ENCODE data around the gene VPS9D1. TPM values are rescaled to one million over a fixed set of nuclear protein-coding genes. Genes with fewer than 3 reads are reported as not detected.

Gene VPS9D1
- total and polyA plus RNA-seq, 10 of the 15 experiments (the other 5 are each of a cell fraction or from before 2014, with no cell fraction given): 0.65 to 4.2 (median 1.1) TPM

DNA sequence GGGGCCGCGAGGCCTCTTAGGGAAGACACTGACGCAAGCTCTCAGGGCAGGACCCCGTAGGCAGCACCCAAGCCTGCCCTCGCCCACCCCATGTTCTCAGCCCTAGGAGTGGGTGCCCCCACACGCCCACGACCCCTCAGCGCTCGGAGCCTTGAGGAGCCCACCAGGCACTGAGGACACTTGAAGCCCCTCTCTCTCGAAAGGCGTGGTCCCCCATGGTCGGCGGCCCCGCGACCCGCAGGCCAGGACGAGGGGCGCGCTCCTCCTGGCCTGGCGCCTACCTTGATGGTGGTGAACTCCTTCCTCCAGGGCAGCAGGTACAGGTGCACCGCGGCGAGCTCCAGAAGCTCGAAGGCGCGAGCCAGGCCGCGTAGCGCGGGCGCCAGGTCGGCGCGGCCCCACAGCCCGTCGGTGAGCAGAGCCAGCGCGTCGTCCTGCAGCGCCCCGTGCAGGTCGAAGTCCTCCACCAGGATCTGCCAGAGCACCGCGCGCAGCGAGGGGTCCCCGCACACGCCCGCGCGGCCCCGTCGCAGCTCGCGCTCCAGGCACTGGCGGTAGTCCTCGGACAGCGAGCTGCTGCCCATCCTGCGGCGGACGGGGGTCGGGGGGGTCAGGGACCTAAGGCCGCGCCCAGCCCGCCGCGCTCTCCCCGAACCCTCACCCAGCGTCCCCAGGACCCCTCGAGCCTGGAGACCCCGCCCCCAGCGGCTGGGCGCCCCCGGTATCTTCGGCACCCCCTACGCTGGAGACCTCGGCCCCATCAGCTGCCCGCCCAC lies 19.9 kb downstream of the VPS9D1 start:
- H3K27me3 ChIP-seq (replicated peaks in 1 of 2; ENCODE audit: control insufficient read depth in 2 of 2, insufficient read depth in 2 of 2, low read length in 1 of 2): no peaks in the 10 kb centered on the region
- FAIRE-seq (no peak), ATAC-seq (peak; percentile 52), DNase-seq (ENCODE audit: low read depth, low spot score) (no peak)
- no peak overlapping the region; the same call in 1 of the 2 replicates for H3K27ac ChIP-seq (ENCODE audit: control insufficient read depth, insufficient read depth)
- peaks cover 22% of the 10 kb centered on the region for H3K4me1 ChIP-seq (ENCODE audit: control insufficient read depth, insufficient read depth, low read length)
- POLR2A ChIA-PET: interaction anchor here (0.6 to 2.6 kb wide), 7 partner anchors 14 to 172 kb away, joined by 3 to 20 read pairs (median 7); partner anchors contain the start of genes CDK10 and TCF25
- CTCF ChIA-PET: interaction anchor here (0.6 to 3.2 kb wide), 28 partner anchors 14 to 212 kb away, joined by 3 to 56 read pairs (median 4); partner anchors contain the start of genes CDK10, CHMP1A, SPATA33 and TCF25
- in situ Hi-C loops (cut with MboI): loop anchor here (5.0 to 10.0 kb wide), 2 partner anchors 94 to 161 kb away; no protein-coding TSS in a partner anchor
- H3K4me2 ChIP-seq (ENCODE audit: control insufficient read depth, insufficient read depth): peak overlapping the region; percentile 91
- no peaks in the 10 kb centered on the region; the same call in 1 of the 2 replicates for H4K20me1 ChIP-seq (ENCODE audit: control insufficient read depth, insufficient read depth)
- intact Hi-C loops (cut with micrococcal nuclease; ENCODE audit: unreplicated experiment): loop anchor here (1.0 to 10.0 kb wide), 2 partner anchors 160 to 214 kb away; partner anchors contain the start of gene MC1R
- no peaks in the 10 kb centered on the region for H3K79me2 ChIP-seq (ENCODE audit: control insufficient read depth, insufficient read depth, low read length)
- H3K9me3 ChIP-seq (replicated peaks; ENCODE audit: control insufficient read depth, insufficient read depth, low read length): no peaks in the 10 kb centered on the region
- peaks cover 0 to 2% of the 10 kb centered on the region in 2 experiments; a peak in 2 of 4 replicates for H3K36me3 ChIP-seq (ENCODE audit: control insufficient read depth in 2 of 2, insufficient read depth in 2 of 2, low read length in 1 of 2)
- H3K9ac ChIP-seq (ENCODE audit: control insufficient read depth, insufficient read depth, low read length): peak overlapping the region; percentile 41
- peak overlapping the region; percentile 83 for H3K4me3 ChIP-seq
- TSS peak; percentile 50 for BruUV-seq (replicated peaks)
- SMC1A ChIA-PET (ENCODE audit: uncharacterized antibody, unreplicated experiment): interaction anchor here (0.9 to 1.6 kb wide), 8 partner anchors 12 to 163 kb away, joined by 3 to 12 read pairs (median 4); partner anchors contain the start of gene CDK10
- peak overlapping the region; percentile 77 for H2AFZ ChIP-seq (ENCODE audit: control insufficient read depth, low read depth, low read length)
- RAD21 ChIA-PET (ENCODE audit: unreplicated experiment): interaction anchor here (0.6 to 3.5 kb wide), 16 partner anchors 14 to 888 kb away, joined by 3 to 26 read pairs (median 5); partner anchors contain the start of genes CDK10, CHMP1A, CPNE7 and SPATA33
- WGBS (ENCODE audit: insufficient coverage, insufficient replicate concordance, low lambda C conversion rate, missing lambda C conversion rate): 1% methylated on average over 75 of the region's 78 CpGs
- TF ChIP-seq, protein P1, sequence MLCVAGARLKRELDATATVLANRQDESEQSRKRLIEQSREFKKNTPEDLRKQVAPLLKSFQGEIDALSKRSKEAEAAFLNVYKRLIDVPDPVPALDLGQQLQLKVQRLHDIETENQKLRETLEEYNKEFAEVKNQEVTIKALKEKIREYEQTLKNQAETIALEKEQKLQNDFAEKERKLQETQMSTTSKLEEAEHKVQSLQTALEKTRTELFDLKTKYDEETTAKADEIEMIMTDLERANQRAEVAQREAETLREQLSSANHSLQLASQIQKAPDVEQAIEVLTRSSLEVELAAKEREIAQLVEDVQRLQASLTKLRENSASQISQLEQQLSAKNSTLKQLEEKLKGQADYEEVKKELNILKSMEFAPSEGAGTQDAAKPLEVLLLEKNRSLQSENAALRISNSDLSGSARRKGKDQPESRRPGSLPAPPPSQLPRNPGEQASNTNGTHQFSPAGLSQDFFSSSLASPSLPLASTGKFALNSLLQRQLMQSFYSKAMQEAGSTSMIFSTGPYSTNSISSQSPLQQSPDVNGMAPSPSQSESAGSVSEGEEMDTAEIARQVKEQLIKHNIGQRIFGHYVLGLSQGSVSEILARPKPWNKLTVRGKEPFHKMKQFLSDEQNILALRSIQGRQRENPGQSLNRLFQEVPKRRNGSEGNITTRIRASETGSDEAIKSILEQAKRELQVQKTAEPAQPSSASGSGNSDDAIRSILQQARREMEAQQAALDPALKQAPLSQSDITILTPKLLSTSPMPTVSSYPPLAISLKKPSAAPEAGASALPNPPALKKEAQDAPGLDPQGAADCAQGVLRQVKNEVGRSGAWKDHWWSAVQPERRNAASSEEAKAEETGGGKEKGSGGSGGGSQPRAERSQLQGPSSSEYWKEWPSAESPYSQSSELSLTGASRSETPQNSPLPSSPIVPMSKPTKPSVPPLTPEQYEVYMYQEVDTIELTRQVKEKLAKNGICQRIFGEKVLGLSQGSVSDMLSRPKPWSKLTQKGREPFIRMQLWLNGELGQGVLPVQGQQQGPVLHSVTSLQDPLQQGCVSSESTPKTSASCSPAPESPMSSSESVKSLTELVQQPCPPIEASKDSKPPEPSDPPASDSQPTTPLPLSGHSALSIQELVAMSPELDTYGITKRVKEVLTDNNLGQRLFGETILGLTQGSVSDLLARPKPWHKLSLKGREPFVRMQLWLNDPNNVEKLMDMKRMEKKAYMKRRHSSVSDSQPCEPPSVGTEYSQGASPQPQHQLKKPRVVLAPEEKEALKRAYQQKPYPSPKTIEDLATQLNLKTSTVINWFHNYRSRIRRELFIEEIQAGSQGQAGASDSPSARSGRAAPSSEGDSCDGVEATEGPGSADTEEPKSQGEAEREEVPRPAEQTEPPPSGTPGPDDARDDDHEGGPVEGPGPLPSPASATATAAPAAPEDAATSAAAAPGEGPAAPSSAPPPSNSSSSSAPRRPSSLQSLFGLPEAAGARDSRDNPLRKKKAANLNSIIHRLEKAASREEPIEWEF (IDR thresholded peaks at IDR 0.05; ENCODE audit: insufficient replicate concordance, low read depth, low read length): no peak
- TF ChIP-seq IKZF1 (conservative IDR thresholded peaks at IDR 0.05) (no peak), GATAD2B (conservative IDR thresholded peaks at IDR 0.05; ENCODE audit: low read depth) (peak; percentile 31; the same call in 1 of the 2 replicates), ZBED1 (IDR thresholded peaks at IDR 0.05; ENCODE audit: borderline replicate concordance) (no peak), NFXL1 (IDR thresholded peaks at IDR 0.05; ENCODE audit: borderline replicate concordance) (0 out of 2 replicates have a peak, but pooled peaks have one; percentile 33), SMARCA5 (IDR thresholded peaks at IDR 0.05) (peak; percentile 28; the same call in 1 of the 2 replicates), ZNF207 (IDR thresholded peaks at IDR 0.05; ENCODE audit: borderline replicate concordance) (no peak), RFX5 (IDR thresholded peaks at IDR 0.05; ENCODE audit: low read depth, low read length) (no peak), SUZ12 (IDR thresholded peaks at IDR 0.05; ENCODE audit: unreplicated experiment) (no peak), NR2F1 (conservative IDR thresholded peaks at IDR 0.05) (peak; percentile 17; the same call in 1 of the 2 replicates), FOXK2 (IDR thresholded peaks at IDR 0.05) (no peak), PAX8 (IDR thresholded peaks at IDR 0.05) (no peak), SIX5 (IDR thresholded peaks at IDR 0.05; ENCODE audit: low read depth, low read length, severe bottlenecking) (no peak)
- TF ChIP-seq, protein P2, sequence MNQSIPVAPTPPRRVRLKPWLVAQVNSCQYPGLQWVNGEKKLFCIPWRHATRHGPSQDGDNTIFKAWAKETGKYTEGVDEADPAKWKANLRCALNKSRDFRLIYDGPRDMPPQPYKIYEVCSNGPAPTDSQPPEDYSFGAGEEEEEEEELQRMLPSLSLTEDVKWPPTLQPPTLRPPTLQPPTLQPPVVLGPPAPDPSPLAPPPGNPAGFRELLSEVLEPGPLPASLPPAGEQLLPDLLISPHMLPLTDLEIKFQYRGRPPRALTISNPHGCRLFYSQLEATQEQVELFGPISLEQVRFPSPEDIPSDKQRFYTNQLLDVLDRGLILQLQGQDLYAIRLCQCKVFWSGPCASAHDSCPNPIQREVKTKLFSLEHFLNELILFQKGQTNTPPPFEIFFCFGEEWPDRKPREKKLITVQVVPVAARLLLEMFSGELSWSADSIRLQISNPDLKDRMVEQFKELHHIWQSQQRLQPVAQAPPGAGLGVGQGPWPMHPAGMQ (IDR thresholded peaks at IDR 0.05; ENCODE audit: borderline replicate concordance): no peak
- TF ChIP-seq, protein P3, sequence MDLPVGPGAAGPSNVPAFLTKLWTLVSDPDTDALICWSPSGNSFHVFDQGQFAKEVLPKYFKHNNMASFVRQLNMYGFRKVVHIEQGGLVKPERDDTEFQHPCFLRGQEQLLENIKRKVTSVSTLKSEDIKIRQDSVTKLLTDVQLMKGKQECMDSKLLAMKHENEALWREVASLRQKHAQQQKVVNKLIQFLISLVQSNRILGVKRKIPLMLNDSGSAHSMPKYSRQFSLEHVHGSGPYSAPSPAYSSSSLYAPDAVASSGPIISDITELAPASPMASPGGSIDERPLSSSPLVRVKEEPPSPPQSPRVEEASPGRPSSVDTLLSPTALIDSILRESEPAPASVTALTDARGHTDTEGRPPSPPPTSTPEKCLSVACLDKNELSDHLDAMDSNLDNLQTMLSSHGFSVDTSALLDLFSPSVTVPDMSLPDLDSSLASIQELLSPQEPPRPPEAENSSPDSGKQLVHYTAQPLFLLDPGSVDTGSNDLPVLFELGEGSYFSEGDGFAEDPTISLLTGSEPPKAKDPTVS (IDR thresholded peaks at IDR 0.05; ENCODE audit: low read depth, low read length): no peak

Measured in GM12878 (cell line).